ENCODE results near the gene DNAJC7. TPM values are rescaled to one million over a fixed set of nuclear protein-coding genes. Genes with fewer than 3 reads are reported as not detected.

The DNAJC7 gene
- total and polyA plus RNA-seq, 9 of the 15 experiments (the other 6 are each of a cell fraction or from before 2014, with no cell fraction given) = 85.8 to 262 (median 157) TPM

- TF ChIP-seq RBM25 (IDR thresholded peaks at IDR 0.05; ENCODE audit: low read depth, low read length, severe bottlenecking) = no peak
Observed at GRCh38 chr17:42055496-42055895, 38.3 kb upstream of the DNAJC7 start (continued).

- no peaks in the 10 kb centered on the region for H3K79me2 ChIP-seq (ENCODE audit: control insufficient read depth, insufficient read depth, low read length)
- BruUV-seq (replicated peaks) = no TSS peak
- CTCF ChIA-PET (ENCODE audit: low intra/inter-chr PET ratio) = no interaction called here
- ATAC-seq (no peak), FAIRE-seq (no peak), DNase-seq (ENCODE audit: extremely low read depth in 1 of 4, low spot score in 3 of 4) (no peak)
- H3K4me2 ChIP-seq (ENCODE audit: insufficient read depth, low read length) = no peak overlapping the region
- no peak for TF ChIP-seq AFF4 (CRISPR knock-in tag; IDR thresholded peaks at IDR 0.05)
- H3K27me3 ChIP-seq (ENCODE audit: control insufficient read depth in 2 of 2, insufficient read depth in 2 of 2, low read length in 2 of 2) = peaks cover 10 to 49% of the 10 kb centered on the region in 2 experiments; a peak in 4 of 5 replicates
- H3K27ac ChIP-seq (ENCODE audit: extremely low read depth, low read depth, low read length) = no peak overlapping the region
- no peaks in the 10 kb centered on the region for H3K9me3 ChIP-seq (replicated peaks; ENCODE audit: control insufficient read depth, insufficient read depth, low read depth, low read length)
- no peak overlapping the region for H3K9ac ChIP-seq (ENCODE audit: insufficient read depth in 1 of 2, low read depth in 2 of 2, low read length in 2 of 2)
- no peak overlapping the region for H2AFZ ChIP-seq (ENCODE audit: low read depth, low read length)
- peaks cover 3 to 17% of the 10 kb centered on the region in 2 experiments; a peak in 3 of 5 replicates for H3K4me1 ChIP-seq (replicated peaks in 1 of 2; ENCODE audit: control insufficient read depth in 2 of 2, insufficient read depth in 2 of 2, low read length in 2 of 2)
- in situ Hi-C loops (cut with MboI) (no loop called here), intact Hi-C loops (cut with micrococcal nuclease) (no loop called here)
- 3% methylated on average over 3 of the region's 3 CpGs for WGBS (ENCODE audit: insufficient coverage, low coverage, missing lambda C conversion rate)
- POLR2A ChIA-PET = interaction anchor here (0.6 to 1.5 kb wide), 7 partner anchors 9 to 37 kb away, joined by 3 to 5 read pairs (median 3); partner anchors contain the start of gene NKIRAS2
- no peaks in the 10 kb centered on the region for H4K20me1 ChIP-seq (replicated peaks; ENCODE audit: control insufficient read depth, insufficient read depth, low read length)
- H3K36me3 ChIP-seq (ENCODE audit: control insufficient read depth, insufficient read depth, low read length) = no peaks in the 10 kb centered on the region
- peaks cover 3% of the 10 kb centered on the region for H3K9me1 ChIP-seq (ENCODE audit: control insufficient read depth, insufficient read depth, low read length)
- no peak overlapping the region for H3K4me3 ChIP-seq
Observed at GRCh38 chr17:42055027-42055426, 37.8 kb upstream of the DNAJC7 start.
